NCI-H2171 (cell line): ENCODE measurements around the gene TMEM237.

Experiments
- DNase-seq: peaks from one replicate; lab custom pipeline; 2025; lab: John Stamatoyannopoulos, UW

The TMEM237 gene

DNA sequence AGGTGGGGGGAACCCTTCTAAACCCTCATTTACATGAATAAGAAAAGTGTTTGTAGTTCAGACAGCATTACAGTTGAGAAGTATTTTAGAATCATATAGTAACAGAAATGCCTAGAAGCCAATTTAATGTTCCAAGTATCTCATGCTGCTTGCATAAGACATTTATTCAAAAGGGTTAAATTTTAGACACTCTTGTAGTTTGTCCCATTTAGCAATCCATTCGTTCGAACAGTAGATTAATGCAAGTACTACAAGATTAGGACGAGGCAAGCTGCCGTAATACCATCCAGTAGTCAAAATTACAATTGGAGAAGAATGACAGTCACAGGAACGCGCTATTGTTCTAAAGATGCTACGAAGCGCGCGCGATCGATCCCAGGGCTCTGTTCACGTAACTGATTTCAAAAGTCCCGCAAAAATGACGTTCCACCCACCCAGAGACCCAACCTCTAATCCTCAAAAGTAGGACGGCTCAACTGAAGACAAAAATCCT, 1.2 kb downstream of the TMEM237 start:
- DNase-seq: peak; percentile 62

DNA sequence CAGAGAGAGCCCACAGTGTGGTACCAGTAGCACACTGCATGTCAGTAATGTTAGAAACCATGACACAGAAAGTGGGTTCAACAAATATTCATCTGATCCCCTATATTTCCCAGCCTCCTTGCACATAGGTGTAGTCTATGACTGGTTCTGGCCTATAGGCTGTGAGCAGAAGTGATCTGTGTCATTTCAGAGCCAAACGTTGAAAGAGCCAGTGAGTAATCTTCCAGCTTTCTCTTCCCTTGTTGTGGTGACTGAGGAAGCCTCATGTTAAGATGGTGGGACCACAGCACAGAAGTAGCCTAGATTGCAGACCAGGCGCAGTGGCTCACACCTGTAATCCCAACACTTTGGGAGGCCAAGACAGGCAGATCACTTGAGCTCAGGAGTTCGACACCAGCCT, 4.1 kb downstream of the TMEM237 start:
- DNase-seq: no peak

DNA sequence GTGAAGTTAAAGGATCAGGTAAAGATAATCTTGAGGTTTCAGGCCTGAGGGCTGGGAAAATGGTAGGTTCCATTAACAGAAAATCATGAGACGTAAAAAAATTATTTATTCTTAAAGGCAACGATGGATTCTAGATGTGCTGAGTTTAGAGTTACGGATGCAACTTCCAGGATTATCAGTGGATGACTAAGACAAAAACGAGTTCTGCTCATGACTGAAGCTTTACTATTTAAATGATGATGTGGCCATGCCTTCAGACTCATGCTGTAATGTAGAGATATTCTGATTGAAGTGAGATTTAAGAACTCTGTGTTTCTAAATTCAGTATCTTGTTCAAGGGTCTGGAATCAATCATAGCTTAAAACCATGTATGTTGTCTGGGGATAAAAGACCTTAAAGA, 5.0 kb downstream of the TMEM237 start:
- DNase-seq: no peak

DNA sequence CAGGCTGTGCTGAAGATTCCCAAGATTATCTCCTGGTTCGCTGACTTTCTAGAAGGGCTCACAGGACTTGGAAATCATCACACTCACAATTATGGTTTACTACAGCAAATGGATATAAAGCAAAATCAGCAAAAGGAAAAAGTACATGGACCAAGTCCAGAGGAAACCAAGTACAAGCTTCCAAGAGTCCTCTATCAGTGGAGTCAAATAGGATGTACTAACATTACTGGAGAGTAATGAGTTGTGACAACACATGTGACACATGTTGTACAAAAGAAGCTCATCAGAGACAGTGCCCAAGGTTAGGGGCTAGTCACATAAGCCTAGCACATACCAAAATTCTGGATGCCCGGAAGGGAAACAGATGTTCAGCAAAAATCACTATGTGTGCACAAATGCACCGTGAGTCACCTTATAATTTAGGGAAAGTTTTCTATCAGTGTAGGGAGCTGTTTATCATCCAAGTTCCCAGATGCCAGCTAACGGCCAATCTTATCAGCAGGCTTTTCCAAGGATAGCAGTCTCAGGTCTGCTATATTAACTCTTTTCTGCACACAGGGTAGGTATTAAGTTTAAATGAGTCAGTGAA, 9.5 kb downstream of the TMEM237 start:
- no peak for DNase-seq

DNA sequence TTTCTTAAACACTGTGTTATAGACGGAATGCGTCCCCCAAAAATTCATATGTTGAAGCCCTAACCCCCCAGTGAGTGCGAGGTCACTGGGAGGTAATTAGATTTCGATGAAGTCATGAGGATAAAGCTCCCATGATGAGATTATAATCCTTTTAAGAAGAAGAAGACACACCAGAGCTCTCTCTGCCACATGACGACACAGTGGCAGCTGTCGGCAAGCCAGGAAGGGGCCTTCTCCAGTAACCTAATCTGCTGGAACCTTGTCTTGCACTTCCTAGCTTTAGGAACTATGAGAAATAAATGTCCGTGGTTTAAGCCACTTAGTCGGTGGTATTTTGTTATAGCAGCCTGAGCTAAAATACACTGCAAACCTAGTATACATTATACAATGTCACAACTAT, 12.3 kb downstream of the TMEM237 start:
- DNase-seq: no peak

DNA sequence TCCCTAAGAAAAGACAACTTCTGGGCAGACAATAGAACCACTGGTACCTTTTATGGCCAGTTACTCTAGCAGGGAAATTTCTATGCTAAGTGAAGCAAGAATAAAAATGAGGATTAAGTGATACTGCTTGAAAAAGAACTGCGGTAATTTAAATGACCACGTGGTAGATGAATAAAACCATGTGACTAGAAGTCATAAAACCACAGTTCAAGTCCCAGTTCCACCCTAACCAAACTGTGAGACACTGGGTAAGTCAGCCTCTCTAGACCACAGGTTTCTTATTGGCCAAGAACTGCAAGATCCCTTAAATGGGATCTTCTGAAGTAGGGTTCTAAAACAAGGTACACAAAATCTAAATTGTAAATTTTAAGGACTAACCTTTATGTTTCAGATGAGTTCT, 12.7 kb downstream of the TMEM237 start:
- no peak for DNase-seq

DNA sequence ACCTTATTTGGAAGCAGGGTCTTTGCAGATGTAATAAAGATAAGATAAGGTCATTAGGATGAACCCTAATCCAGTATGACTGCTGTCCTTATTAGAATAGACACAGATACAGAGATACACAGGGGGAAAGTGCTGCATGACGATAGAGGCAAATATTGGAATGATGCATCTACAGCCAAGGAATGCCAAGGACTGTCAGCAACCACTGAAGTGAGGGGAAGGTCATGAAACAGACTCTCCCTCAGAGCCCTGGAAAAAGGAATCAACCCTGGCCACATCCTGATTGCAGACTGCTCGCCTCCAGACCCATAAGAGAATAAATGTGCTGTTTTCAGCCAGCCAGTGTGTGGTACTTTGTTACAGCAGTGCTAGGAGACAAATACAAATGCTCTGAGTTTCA, 14.8 kb downstream of the TMEM237 start:
- no peak for DNase-seq

DNA sequence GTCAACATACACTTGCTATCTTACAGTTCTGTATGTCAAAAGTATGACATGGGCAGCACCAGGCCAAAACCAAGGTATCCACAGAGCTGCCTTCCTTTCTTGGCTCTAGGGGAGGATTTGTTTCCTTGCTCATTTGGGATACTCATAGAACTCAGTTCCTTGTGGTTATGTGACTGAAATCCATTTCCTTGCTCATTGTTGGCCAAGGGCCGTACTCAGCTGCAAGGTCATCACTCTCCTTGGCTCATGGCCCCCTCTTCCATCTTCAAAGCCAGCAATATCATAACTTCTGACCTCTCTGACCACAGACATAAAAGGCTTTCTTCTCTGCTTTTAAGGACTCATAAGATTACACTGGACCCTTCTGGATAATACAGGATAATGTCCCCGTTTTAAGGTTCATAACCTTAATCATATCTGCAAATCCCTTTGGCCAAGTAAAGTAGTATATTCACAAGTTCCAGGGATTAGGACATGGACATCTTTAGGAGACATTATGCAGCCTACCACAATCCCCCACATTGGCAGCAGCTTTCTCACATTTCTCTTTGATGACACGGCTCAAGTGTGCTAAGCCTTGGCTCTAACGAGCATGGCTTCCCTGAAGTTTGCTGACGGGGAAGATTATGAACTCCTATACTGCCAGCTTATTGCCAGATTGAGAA, 20.9 kb downstream of the TMEM237 start:
- no peak for DNase-seq

DNA sequence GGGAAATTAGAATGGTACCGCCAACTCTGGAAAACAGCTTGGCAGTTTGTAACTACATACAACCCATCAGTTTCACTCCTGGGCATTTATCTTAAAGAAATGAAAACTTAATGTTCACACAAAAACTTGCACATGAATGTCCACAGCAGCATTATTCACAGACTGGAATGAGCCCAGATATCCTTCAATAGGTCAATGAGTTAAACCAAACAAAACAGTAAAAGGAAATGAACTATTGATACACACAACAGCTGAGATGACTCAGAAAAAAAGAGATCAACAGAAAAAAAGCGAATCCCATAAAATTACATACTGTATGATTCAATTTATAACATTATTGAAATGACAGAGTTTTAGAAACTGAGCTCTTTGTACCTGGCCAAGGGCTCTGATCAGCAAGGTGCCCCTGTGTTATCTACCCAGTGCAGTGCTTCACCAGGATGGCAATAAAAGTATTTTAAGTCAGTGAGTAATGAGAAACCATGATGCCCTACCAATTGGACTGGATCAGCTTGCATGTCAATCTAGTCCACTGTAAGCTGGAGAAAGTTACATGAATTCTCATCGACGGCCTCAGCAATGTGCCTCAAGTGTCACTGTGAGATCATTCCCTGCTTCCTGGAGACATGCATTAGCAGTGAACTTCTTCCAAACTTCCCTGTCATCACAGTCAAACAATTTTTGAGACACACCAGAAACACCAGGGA, 21.9 kb downstream of the TMEM237 start:
- DNase-seq: no peak

DNA sequence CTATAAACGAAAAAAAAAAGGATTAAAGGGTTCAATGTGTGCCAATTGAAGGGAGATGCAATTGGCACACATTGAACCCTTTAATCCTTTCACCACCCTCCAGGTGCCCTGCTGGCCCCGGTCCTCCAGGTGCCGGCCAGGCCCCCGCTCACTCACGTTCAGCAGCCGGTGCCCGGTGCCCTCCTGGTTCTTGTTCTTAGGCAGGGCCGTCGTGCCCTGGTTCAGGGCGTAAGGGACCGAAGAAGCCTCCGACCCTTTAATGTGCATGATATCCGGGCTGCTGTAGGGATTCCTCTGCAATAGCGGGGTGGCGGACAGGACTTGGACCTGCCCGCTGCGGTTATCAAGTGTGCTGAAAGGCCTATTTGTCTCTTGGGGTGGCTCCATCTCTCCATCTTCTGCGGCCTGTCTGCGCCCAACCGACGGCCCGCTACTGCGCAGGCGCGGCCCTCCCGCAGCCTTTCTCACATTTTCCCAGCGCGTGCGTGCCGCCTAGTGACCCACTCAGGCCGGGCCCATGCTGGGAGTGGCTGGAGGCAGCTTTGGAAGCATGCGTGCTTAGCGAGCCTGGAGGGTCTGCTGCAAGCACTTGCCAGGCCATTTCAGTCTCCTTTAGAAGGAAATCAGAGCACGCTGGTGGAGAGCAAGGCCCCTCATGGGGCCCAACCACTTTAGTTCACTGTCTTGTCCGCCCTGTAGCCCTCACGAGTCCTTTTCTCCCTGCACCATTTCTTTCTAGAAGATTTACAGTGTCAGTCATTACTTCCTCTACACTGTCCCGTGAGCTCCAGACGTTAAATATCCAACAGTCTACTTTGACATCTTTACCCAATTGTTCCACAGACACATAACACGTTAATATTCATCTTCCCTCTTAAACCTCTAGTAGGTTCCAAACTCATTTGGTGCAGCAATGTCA, 24.3 kb downstream of the TMEM237 start:
- DNase-seq: peak; percentile 40

DNA sequence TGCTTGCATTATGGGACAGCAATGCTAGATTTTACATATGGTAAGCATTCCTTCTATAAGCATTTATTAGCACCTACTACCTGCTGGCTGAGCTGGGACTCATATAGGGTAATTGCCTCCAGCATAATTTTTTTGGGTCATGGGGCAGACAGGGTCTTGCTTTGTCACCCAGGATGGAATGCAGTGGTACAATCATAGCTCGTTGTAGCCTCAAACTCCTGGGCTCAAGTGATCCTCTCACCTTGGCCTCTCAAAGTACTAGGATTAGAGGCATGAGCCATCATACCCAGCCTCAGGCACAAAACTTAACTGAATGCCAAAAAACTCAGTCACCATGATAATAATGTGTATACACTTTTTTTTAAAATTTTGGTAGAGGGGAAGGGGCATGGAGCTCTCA, 35.3 kb downstream of the TMEM237 start:
- DNase-seq: no peak

DNA sequence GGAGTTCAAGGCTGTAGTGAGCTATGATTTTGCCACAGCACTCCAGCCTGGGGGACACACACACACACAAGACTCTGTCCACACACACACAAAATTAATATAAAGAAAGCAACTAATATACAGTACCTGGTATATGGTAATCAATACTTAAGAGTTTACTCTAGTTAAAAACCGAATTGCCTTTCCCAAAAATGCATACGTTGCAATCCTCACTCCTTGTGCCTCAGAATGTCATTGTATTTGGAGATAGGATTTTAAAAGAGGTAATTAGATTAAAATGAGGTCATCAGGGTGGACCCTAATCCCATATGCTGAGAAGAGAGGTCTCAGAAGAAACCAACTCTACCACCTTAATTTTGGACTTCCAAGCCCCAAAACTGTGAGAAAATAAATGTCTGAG, 35.7 kb downstream of the TMEM237 start:
- DNase-seq: no peak

DNA sequence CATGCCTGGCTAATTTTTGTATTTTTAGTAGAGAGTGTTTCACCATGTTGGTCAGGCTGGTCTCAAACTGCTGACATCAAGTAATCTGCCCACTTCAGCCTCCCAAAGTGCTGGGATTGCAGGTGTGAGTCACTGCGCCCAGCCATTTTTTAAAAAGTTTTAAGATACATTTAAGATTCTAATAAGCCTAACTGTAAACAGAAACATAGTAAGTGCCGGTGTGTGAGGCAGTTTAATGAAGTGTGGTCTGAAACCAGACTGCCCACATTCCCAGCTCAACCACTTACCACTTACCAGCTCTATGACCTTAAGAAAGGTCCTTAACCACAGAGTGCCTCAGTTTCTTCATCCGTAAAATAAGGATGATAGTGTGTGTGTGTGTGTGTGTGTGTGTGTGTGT, 42.4 kb downstream of the TMEM237 start:
- DNase-seq: no peak

DNA sequence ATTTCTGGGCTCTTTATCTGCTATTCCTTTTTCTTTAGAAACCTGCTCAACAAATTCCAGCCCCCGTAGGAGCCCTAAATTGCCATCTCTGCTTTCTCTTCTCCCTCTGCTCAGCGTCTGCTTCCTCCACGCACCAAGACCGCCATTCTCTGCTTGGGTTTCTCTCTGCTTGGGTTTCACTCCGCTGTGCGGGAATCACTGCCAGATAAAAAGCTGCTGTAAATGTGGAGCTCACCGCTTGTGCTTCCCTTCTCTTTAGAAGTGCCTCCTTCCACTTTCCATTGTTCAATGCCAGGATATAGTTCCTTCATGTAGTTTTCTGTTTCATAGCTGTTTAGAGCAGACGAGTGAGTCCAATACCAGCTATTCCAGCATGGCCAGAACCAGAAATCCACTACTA, 45.9 kb downstream of the TMEM237 start:
- no peak for DNase-seq

DNA sequence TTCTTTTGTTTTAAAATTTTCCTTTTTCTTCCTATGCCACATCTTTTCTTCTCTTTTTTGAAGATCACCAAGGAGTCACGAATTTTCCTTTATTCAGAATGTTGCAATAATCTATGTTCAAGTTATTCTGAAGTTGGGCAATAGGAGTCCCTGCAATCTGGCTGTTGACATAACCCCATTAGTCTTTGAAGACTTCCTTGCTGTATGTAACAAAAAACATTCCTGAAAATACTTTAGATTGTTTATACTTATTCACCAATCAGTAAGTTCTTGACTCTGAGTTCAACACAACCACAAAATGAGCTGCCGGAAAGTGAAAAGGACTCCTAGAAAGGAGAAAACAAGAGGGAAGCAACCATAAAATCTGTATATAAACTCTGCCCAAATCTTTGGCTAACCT, 62.8 kb downstream of the TMEM237 start:
- no peak for DNase-seq

DNA sequence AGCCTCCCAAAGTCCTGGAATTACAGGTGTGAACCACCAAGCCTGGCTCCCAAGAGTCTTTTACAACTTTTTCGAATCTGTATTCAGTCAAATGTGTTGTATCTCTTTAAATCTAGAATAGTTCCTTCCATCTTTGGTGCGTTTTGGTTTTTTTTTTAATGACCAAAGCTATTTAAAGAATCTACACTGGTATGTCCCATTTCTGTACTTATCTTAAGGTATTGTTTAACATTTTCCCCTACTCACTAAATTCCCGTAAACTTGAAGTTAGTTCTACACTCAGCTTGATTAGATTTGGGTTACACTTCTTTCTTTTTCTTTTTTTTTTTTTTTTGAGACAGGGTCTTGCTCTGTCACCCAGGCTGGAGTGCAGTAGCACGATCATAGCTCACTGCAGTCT, 63.8 kb downstream of the TMEM237 start:
- no peak for DNase-seq

DNA sequence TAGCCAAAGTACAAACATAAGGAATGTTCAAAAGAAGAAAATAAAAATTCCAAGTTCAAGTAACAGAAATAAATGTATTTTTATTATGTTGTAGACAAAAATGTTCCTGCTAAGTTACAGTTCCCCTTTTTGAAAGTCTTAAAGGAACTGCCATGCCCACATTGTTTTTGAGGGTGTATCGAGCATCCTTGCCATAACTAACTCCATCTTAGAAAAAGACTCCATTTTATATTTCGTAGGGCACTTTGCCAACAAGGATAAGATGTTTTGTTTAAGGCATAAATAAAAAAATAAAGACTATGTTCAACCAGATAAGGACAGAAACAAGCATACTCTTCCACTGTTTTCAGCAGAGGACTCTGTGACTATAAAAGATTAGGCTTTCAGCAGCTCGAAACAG, 67.3 kb downstream of the TMEM237 start:
- DNase-seq: no peak

DNA sequence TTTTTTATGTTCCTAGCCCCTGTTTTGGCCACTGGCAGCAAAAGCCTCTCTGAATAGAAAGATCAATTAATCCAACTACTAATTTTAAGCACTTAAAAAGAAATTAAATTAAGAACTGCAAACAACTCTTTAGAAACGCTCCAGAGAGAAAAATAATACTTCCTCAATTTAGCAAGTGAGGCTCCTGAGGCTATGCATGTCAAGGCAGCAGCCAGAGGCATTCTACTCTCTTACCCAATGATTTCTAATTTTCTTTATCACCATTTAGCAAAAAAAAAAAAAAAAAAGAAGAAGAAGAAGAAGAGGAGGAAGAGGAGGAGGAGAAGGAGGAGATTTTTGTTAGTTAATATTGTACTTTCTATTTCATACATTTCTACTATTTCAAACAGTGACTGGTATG, 68.5 kb downstream of the TMEM237 start:
- DNase-seq: no peak

DNA sequence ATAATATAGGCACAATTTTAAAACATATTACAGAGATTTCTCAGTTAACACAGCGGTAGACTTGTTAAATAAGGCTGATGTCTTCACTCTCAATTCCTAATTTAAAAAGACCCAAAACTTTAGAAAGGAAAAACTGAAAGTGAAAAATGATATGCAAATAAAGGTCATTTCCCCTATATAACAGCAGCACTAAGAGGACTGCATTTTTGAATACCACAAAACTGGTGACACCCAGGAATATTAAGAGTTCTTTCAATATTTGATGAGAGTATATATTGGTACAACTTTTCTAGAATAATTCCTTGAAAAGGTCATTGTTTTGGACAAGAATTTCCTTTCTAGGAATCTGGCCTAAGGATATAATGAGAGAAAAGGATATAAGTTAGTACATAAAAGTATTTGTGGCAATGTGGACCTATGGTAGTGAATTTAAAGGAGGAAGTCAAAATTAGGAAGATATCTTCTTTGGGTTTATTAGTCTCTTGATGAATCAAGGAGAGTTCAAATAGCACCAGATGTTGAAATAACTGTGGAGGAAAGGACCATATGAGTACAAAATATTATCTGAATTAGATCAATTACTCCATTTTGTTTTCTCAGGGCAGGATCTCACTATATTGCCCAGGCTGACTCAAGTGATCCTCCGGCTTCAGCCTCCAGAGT, 70.3 kb downstream of the TMEM237 start:
- DNase-seq: no peak
